MM.1S (cell line): ENCODE measurements around the gene DNAH8.

Experiments
- CTCF ChIP-seq: fragments of 300-600 bp; sonication (generic); IDR thresholded peaks from 2 replicates; pipeline ENCODE4 v1.5.1; 2016; ENCODE audit warnings: antibody characterized with exemption, low read length, mixed read lengths
- EZH2 ChIP-seq: fragments of 300-600 bp; sonication (generic); optimal IDR thresholded peaks from 2 replicates; pipeline ENCODE3; 2017; ENCODE audit warnings: low read depth, mild to moderate bottlenecking, antibody characterized with exemption, low read length, mixed read lengths

GRCh38 chr6:38847497-38847896 is 132.4 kb downstream of the DNAH8 start:
- TF ChIP-seq EZH2 (no peak), CTCF (no peak)
